NCI-H187 (cell line): Measurements from ENCODE around the gene TARS1.

Source experiments
- DNase-seq, 2 experiments: peaks; one replicate each; lab custom pipeline; 2025; lab: John Stamatoyannopoulos, UW

Gene TARS1

DNA sequence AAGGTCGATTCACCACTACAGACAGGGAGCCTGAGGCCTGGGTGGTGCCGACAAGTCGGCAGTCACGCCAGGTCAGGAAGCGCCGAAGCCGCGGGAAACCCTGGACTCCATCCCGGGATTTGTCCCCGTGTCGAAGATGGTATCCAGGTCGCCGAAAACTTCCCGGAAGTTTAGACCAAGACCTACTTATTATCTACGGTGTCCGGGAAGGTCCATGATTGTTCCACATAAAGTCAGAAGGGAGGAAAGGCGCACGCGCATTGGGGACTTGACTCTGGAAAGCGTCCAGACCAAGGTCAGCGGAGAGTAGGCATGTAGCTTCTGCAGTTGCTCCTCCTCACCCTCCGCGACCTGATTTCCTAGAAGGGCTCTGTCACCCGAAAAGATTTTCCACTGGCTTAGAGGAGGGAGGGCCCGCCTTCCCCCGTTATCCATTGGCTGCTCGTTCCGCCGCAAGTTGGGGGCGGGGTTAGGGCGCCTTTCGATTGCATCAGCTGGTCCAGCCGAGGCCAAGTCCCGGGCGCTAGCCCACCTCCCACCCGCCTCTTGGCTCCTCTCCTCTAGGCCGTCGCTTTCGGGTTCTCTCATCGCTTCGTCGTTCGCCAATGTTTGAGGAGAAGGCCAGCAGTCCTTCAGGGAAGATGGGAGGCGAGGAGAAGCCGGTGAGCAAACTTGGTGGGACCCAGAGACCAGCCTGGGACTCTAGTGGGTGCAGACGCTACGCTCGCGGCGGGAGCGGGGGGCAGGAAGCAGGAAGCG, at the start of gene TARS1:
Gene TARS1 (plus strand): TSS at position 484 of the 759 bp plus-strand sequence. CDS start 122 bp downstream, at position 606.
- DNase-seq, result peak; percentile 98 to 99

DNA sequence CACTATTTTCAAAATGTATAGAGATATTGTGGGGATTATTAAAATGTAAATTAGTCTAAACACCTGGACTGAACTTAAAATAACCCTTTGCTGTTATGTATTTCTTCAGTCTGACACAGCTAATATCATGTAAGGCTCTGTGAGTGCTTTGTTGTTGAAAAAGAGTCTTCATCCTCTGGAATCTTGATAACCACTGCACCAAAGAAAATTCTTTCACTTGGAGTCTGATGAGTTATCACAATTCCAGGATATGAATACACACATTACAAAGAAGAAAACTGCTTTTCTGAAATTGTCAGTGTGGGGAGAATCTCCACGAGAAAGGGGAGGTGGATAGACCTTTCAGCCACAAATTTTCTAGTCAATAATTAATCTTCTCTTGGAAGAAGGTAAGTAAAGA, 42.3 kb upstream of the TARS1 start:
- DNase-seq, result no peak

DNA sequence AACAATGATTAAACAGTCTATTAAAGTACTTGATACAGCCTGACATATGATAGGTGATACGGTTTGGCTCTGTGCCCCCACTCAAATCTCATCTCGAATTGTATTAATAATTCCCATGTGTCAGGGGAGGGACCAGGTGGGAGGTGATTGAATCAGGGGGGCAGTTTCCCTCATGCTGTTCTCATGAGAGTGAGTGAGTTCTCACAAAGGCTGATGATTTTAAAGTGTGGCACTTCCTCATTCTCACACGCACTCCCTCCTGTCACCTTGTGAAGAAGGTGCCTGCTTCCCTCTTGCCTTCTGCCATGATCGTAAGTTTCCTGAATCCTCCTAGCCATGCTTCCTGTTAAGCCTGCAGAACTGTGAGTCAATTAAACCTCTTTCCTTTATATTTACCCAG, 40.1 kb upstream of the TARS1 start:
- DNase-seq, result no peak

DNA sequence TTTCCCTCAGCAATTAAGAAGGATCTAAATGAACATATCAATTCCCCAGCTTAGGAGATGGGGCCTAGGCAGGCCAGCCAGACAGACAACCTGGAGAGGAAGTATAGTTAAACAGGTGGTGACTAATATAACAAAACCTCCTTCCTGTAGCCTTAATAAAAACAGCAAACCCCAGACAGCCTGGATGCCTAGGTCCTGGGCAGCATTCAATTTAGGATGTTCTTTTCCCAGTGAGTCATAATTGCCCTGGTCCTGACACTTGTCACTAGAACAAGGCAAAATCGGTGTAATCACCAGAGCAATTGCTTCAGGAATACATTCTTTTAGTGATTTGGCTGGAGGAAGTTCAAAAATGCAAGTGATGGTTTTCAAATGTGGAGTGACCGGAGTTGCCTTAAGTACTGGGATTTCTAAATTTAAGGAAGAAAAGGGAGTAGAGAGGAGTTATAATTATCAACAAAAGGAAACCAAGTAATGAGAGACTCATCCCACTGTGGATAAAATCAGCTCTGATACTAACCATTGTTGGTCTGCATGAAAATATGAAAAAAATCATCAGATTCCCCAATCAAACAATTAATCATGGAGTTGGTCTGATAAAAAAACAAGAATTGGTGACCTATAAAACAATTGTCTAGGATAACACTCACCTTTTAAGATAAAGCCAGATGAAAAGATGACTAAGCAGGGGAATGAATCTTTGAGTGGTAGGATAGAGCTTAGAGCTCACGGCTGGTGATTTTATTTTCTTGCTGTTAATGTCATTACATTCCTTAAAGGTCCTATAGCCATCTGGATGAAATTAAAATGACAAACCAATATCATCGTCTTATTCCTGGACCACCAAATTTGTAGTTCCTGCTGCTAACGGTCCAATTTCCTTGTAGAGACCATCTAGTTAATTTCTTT, 39.0 kb upstream of the TARS1 start:
- DNase-seq, result no peak

DNA sequence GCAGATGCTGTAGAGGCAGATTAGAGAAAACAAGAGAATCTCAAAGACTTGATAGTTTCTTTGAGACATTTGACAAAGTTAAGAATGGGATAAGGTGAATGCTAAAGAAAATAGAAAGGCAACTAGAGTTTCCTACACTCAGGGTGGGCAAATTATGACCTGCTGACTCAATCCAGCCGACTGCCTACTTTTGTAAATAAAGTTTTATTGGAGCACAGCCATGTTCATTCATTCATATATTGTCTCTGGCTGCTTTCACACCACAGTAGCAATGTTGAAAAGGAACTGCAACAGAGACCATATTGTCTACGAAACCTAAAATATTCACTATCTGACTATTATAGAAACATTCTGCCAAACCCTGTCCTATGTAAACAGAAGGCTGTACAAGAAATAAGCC, 37.6 kb upstream of the TARS1 start:
- no peak for DNase-seq

DNA sequence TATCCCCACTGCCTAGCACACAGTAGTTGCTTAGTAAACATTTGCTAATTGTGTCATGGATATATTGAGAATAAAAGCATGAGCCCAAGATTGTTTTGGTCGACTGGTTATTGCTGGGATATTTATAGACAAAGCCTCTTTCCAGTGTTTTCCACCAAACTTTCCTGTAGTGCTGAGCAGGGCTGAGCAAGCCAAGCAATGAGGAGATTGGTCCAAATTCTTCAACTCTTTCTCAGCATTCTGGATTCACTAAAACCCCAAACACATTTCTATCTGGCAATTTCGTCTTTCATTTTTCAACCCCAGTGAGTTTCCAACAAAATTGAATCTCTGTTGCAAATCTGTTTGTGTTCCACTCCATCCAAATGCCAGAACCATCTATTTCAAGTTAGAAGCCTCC, 31.9 kb upstream of the TARS1 start:
- DNase-seq, result no peak

DNA sequence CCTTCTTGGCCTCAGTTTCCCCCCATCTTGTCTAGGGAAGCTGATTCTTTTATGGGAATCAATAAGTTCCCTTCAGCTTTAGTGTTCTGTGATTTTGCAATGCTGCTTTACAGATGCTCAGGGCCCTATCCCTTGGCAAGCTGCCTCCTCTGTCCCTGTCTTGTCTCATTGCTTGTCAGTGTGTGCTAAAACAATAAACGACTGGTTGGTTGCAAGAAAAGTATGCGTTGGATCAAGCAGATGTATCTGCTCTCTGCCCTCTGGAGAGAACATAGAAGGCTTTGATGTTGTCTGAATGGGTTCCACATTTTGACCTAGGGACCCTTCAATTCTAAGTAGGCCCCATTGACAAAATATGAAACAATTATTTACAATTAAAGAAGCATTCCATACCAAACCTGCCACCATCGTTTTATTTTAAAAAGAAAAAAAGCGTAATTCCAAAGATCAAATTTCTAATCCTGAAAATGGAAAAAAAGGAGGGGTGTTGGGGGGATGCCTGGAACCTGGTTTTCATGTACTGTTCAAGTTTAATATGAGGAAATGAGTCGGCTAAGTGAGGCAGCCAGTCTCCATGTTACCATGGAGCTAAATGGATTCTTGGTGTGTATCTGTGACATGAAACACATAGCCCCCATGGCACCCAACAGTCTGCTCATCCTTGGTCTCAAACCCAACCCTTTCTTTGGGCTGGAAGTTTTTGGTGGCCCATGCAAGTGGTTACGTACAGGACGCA, 31.2 kb upstream of the TARS1 start:
- no peak for DNase-seq

DNA sequence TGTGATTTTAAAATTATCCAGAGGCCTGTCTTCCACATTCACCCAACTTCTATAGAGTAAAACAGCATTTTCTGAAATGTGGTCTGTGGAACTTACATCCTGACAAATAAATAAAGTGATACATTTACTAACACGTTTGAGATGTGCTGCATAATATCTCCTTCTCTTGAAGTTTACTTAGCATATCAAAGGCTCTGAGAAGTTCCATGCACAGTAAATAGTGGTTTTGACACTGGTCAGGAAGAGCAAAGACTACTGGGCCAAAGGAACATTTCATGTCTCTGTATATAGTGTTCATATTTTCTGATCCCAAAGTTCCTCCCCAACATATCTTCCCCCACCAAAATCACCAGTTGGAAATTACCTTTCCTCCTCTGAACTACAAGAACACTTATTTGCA, 30.5 kb upstream of the TARS1 start:
- no peak for DNase-seq

DNA sequence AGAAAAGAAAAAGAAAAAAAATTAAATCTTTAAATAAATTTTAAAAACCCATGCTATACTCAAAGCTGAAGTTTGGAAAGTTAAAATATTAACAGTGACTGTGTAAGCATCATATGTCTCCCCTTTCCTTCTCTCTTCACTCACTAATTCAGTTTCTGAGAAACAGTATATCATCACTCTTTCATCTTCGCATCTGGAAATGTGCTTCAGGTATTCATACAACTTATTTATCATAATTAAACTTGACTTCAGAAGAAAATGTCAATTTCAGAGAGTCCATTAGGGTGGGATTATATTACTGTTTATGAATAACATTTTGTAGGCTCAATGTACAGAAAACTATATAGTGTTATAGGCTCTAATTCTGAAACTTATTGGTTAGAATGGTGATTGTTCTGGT, 29.3 kb upstream of the TARS1 start:
- no peak for DNase-seq

DNA sequence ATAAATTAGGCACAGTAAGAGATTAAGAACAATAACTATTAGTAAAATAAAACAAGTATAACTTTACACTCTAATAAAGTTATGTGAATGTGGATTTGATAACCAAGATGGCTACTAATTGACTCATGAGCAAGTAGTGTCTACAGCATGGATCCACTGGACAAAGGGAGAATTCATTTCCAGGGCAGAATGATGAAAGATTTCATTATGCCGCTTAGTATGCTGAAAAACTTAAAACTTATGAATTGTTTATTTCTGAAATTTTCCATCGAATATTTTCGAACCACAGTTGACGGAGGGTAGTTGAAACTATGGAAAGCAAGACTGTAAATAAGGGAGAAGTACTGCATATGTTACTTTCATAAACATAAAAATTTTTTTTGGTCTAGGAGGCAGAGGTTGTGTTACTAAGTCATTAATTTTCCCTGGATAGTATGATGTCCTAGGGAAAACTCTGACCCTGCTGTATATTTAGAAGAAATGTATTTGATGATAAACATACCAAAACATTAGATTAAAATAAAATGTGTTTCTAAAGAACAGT, 24.9 kb upstream of the TARS1 start:
- DNase-seq, result no peak

DNA sequence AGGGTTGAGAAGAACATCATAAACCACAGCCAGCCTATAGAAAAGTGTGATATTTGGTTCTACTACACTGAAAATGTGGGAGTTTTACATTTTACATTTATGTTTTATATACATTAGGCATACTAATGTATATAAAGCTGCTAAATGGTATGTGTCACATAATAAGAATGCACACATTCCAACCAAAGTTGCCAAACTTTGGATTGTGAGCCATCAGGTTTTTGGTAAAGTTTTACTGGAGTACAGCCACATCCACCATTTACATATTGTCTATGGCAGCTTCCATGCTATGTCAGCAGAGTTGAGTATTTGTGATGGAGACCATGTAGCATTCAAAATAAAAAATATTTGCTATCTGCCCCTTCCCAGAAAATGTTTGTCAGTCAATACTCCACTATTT, 23.1 kb upstream of the TARS1 start:
- DNase-seq, result no peak

DNA sequence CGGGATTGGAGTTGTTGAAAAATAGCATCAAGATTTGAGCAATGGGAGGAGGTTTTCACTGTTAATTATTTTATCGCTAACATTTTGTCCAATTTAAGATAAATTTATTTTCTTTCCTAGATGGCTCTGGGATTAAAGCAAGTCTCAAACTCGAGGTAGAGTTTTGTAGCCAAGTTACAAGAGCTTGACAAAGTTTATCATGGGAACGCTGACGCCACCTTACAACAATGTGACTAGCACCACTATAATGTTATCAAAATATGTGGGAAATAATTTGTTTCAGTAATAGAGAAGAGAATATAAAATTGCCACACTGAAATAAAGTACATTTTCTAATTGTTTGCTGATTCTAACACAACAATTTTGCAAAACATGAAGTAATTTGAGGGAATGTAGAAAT, 19.8 kb upstream of the TARS1 start:
- no peak for DNase-seq

DNA sequence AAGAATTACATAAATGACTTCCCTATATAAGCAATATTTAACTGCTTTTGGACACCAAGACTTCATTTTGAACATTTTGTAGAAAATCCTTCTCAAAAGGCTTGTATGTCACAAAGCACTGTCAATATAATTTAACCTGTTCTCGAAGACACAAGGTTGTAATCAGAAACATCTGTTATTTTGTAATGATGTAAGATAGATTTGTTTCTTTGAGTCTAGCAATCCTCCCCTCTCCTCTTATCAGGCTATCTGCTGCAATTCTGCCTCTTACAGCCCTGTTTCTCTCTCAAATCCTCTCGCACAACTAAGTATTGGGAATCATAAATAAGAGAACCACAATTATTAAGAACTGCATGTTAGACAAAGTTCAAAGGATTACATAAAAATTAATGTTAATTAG, 18.6 kb upstream of the TARS1 start:
- no peak for DNase-seq

DNA sequence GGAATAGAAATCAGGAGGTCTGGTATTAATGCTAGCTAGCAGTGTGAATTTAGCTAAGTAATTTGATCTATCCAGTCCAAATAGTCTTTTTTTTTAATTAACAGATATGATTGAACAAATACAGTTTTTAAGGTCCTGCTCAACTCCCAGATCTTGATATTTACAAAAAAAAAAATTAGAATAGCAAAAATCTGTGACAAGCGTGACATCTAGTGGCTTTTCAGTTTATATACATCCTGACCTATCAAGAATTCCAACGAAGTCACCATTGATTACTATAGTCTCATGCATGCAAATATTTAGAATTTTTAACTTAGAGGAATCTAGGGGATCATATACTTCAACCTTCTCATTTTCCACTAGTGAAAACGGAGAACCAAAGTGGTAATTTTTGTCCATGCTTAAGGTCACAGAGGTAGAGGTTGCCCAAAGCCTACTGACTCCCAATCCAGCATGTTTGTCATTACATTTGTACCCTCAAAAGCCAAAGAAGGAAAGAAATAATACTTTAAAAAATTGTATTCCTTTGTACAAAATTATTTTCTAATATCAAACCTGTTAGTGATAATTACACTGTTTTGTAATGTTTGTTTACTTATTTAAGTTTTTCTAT, 17.6 kb upstream of the TARS1 start:
- no peak for DNase-seq

DNA sequence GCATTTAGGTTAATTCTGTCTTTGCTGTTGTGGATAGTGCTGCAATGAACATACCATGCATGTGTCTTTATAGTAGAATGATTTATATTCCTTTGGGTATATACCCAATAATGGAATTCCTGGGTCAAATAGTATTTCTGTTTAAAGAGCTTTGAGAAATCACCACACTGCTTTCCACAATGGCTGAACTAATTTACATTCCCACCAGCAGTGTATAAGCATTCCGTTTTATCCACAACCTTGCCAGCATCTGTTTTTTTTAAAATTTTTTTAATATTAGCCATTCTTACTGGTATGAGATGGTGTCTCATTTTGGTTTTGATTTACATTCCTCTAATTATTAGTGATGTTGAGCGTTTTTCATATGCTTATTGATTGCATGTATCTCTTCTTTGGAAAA, 15.5 kb upstream of the TARS1 start:
- DNase-seq, result no peak

DNA sequence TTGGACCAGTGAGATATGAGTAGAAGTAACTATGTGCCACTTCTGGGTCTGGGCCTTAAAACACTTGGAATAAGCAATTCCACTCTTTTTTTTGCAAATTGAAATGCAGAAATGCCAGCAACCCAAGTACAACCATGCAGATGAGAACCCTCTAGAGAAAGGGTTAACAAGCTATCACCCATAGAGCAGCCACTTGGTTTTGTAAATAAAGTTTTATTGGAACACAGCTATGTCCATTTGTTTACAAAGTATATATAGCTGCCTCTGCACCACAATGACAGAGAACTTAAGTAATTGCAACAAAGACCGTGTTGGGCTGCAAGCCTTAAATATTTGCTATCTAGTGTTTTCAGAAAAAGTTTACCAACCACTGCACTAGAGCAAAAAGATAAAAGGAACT, 9.8 kb upstream of the TARS1 start:
- DNase-seq, result no peak

DNA sequence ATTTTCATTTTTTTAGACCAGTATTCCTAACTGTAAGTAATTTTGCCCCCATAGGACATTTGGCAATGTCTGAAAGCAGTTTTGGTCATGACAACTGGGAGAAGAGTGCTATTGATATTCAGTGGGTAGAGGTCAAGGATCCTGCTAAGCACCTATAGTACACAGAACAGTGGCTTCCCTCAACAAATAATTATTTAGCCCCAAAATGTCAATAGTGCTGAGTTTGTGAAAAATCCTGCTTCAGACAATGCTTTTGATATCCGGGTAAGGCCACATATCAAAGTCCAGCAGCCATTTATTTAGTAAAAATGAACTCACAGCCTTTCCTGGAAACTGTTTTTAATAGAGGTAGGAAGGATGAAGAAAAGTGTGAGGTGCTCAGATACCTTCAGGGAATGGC, 8.1 kb upstream of the TARS1 start:
- DNase-seq, result no peak

DNA sequence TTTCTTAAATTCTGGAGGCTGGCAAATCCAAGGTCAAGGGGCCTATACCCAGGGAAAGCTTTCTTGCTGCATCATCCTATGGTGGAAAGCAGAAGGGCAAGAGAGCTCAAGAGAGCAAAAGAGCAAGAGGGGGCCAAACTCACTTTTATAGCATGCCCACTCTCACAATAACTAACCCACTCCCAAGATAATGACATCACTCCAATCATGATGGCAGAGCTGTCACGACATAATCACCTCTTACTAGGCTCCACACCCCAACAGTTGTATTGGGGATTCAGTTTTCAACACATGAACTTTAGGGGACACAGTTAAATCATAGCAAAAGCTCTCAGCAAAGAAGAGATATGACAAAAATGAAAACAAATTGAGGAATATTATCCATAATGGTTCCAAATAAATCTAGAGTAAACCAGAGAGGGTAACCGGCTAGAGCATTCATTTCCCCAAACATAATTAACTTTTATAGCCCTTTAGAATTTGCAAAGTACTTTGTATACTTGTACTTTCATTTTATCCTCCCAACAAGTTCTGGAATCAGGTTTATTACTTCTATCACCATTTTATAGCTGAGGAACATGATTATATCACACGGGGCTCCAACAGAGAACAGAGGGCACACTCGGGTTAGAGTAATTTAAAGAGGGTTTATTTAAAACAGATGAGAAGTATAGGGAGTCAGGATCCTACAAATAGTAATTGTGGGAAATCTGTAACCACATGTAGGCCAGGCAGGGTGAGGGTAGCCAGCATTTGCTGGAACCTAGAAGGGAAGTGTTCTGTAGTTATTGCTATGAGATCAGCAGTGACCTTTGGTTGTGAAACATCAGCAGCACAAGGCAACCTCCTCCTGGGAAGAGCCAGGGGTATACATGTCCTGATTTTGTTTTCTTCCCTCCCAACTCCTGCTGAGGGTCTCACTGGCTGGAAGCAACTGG, 7.2 kb upstream of the TARS1 start:
- no peak for DNase-seq

DNA sequence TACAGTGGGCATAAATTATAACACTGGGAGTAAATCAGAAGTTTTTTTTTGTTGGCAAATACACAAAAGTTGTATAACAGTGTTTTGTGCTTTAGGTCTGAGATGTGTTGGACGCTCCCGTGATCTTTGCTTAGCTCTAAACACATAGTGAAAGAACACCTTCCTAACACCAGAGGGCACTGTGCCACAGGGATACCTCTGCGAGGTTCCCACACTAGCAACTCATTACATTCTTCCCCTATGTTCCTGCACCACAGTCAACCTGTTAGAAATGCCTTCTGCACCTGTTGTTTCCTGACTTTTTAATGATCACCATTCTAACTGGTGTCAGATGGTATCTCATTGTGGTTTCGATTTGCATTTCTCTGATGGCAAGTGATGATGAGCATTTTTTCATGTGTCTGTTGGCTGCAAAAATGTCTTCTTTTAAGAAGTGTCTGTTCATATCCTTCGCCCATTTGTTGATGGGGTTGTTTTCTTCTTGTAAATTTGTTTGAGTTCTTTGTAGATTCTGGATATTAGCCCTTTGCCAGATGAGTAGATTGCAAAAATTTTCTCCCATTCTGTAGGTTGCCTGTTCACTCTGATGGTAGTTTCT, 4.8 kb upstream of the TARS1 start:
- peak; percentile 31 to 50 for DNase-seq

DNA sequence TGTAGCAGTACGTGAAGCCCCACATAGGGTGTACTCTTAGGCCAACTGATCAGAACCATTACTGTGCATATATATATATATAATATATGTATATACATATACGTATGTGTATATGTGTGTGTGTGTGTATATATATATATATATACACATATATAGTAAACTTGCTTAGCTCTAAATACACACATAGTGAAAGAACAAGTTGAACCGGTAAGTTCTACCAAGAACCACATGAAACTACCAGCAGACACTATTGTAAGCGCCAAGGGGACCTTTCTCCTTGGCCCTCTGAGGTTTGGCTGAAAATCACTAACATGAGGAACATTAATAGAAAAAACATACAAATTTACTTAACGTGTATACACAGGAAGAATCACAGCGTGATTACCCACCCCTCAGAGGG, 1.8 kb upstream of the TARS1 start:
- no peak for DNase-seq
